GM21528 (cell line): Measurements from ENCODE around the gene SIRPD.
"Not testable (repeated sequence)": the region's sequence is repeated elsewhere in the genome, so short reads cannot be mapped to it uniquely, and the experiment has no call there.

Experiments used
- ATAC-seq: cut with Tn5 transposase; IDR thresholded peaks from one replicate; pipeline ENCODE4 v1.9.1; 2021; ENCODE audit warnings: mild to moderate bottlenecking, moderate library complexity; ENCODE audit not compliant: unreplicated experiment, low FRiP score

SIRPD gene

GRCh38 chr20:1557605-1558004 is at the start of gene SIRPD:
Gene SIRPD (minus strand): TSS chr20:1557705. CDS start chr20:1557653, 52 bp downstream.
- ATAC-seq = no peak

- no peak for ATAC-seq
Measured at GRCh38 chr20:1600736-1601135, 43.2 kb upstream of the SIRPD start.

GRCh38 chr20:1595333-1595732 is 37.8 kb upstream of the SIRPD start:
- ATAC-seq = no peak

- ATAC-seq = no peak
Measured at GRCh38 chr20:1588533-1589460, 31.3 kb upstream of the SIRPD start.

GRCh38 chr20:1587781-1588532 is 30.5 kb upstream of the SIRPD start:
- ATAC-seq = no peak

- ATAC-seq = no peak
Measured at GRCh38 chr20:1579488-1579887, 22.0 kb upstream of the SIRPD start.

- no peak for ATAC-seq
Measured at GRCh38 chr20:1577906-1578305, 20.4 kb upstream of the SIRPD start.

GRCh38 chr20:1577313-1577712 is 19.8 kb upstream of the SIRPD start:
- not testable (repeated sequence) for ATAC-seq

GRCh38 chr20:1576641-1577040 is 19.1 kb upstream of the SIRPD start:
- ATAC-seq = no peak

GRCh38 chr20:1576003-1576402 is 18.5 kb upstream of the SIRPD start:
- not testable (repeated sequence) for ATAC-seq

GRCh38 chr20:1571583-1571982 is 14.1 kb upstream of the SIRPD start:
- ATAC-seq = not testable (repeated sequence)

- ATAC-seq = no peak
Measured at GRCh38 chr20:1569415-1569881, 11.9 kb upstream of the SIRPD start.

- ATAC-seq = no peak
Measured at GRCh38 chr20:1568163-1568490, 10.6 kb upstream of the SIRPD start.

GRCh38 chr20:1567392-1568162 is 10.1 kb upstream of the SIRPD start:
- ATAC-seq = no peak

GRCh38 chr20:1566701-1567100 is 9.2 kb upstream of the SIRPD start:
- ATAC-seq = no peak

- no peak for ATAC-seq
Measured at GRCh38 chr20:1565461-1565860, 8.0 kb upstream of the SIRPD start.

- no peak for ATAC-seq
Measured at GRCh38 chr20:1563598-1563997, 6.1 kb upstream of the SIRPD start.

GRCh38 chr20:1562622-1563021 is 5.1 kb upstream of the SIRPD start:
- ATAC-seq = no peak

GRCh38 chr20:1561350-1561749 is 3.8 kb upstream of the SIRPD start:
- ATAC-seq = no peak

GRCh38 chr20:1555952-1556351 is 1.6 kb downstream of the SIRPD start:
- no peak for ATAC-seq
